AML-193 (cell line): ENCODE data around the gene PPP1R7.
"Not testable (repeated sequence)": the region's sequence is repeated elsewhere in the genome, so short reads cannot be mapped to it uniquely, and the experiment has no call there.

Experiments used
- DNase-seq, 2 experiments: peaks; one replicate each; lab custom pipeline; 2025; lab: John Stamatoyannopoulos, UW

The PPP1R7 gene

GRCh38 chr2:241197246-241197645 is 47.0 kb downstream of the PPP1R7 start:
- DNase-seq: not testable (repeated sequence)

GRCh38 chr2:241197947-241198346 is 47.7 kb downstream of the PPP1R7 start:
- no peak for DNase-seq

GRCh38 chr2:241198381-241199279 is 48.4 kb downstream of the PPP1R7 start:
- DNase-seq: no peak

GRCh38 chr2:241199286-241199685 is 49.0 kb downstream of the PPP1R7 start:
- DNase-seq: no peak

- no peak for DNase-seq
Measured at GRCh38 chr2:241199897-241200821, 49.9 kb downstream of the PPP1R7 start.

DNA sequence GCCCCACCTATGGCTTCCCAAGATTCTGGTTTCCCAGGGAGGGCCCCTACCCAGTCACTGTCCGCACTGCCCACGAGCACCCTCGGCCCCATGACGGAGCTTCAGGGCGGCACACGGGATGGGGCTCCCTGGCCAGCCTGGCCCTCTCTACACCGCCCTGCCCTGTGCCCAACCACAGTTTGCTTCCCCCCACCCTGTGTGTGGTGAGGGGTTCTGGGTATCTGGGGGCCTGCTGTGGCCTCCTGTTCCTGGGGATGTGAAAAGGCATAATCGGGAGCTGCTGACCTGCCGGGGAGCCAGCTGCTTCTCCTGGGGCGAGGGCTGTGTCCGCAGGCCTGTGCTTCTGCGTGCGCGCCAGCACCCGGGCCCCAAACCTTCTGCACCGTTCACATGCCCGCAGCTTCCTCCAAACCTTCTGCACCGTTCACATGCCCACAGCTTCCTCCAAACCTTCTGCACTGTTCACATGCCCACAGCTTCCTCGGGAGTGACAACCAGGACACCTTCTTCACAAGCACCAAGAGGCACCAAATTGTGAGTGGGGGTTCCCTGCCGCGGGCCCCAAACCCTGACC is 50.6 kb downstream of the PPP1R7 start:
- DNase-seq: peak; percentile 67 to 68

DNA sequence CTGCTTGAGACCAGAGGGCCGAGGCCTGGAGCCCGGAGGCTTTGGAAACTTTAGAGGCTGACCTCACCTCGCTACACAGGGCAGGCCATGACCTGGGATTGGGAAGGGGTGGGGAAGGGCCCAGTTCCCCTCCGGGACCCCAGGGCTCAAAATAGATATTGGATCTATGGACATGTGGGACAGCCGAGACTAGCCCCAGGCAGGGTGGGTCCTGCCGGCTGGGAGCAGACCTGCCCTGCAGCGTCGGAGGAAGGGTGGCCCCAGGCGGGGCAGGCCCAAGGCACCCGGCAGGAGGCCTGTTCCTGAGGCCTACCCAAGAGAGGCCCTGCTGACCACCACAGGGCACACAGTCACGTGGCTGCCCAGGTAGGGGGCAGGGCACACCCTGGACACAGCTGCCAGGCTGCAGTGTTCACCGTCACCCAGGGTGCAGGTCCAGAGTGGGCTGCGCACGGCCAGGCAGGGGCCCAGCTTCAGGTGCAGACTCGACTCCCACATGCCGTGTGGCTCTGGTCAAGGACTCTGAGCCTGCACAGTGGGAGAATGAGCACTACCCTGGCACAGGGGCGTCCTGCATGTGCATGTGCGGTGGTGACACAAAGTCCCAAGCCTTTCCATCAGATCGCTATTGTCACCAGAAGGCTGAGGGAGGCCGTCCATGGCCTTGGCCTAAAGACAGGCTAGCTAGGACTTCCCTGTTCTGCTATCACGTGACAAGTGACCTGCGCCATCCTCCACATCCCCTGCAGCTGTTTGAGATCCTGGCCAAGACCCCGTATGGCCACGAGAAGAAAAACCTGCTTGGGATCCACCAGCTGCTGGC is 51.4 kb downstream of the PPP1R7 start:
- no peak for DNase-seq

GRCh38 chr2:241202268-241202585 is 52.0 kb downstream of the PPP1R7 start:
- no peak for DNase-seq

DNA sequence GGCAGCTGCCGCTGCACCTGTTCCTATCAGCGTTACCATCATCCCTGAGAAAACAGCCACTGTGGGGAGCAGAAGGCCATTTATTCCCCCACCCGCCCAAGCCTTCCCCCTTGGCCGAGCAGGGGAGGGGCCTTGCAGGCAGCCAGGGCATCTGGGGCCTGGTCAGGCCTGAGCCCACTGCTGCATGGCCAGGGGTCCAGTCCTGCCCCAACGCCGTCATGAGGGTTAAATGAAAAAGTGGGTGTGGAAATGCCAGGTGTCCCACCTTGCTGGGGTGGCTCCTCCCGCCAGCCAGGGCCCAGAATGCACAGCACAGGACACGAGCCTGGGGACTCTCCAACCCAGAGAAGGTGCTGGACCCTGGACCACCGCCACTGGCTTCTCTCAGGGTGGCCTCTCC is 52.4 kb downstream of the PPP1R7 start:
- no peak for DNase-seq

- DNase-seq: no peak
Measured at GRCh38 chr2:241203218-241204009, 53.1 kb downstream of the PPP1R7 start.

GRCh38 chr2:241204010-241204384 is 53.7 kb downstream of the PPP1R7 start:
- DNase-seq: no peak

DNA sequence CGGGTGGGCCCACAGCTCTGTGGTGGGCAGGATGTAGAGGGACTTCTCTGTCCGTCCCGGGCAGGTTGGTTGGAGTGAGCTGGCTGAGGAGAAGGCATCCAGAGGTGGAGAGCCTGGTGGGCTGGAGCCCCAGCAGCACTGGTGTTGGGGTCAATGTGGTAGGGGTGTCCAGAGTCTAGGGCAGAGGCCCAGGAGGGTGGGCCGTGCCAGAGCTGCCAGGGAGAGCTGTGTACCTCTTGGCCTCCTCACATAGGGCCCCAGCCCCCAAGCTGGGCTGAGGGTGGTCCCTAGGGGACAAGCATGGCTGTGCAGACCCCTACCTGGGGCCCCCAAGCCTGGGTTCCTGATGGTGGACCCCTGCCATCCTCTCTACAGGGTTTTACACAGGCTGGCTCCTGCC is 54.2 kb downstream of the PPP1R7 start:
- DNase-seq: no peak

DNA sequence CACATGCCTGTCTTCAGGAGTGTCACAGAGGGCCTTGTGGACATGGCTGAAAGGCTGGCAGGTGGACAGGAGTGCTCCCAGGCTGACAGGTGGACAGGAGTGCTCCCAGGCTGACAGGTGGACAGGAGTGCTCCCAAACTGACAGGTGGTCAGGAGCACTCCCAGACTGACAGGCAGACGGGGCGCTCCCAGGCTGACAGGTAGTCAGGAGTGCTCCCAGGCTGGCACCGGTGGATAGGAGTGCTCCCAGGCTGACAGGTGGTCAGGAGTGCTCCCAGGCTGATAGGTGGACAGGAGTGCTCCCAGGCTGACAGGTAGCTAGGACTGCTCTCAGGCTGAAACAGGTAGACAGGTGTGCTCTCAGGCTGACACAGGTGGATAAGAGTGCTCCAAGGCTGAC is 54.8 kb downstream of the PPP1R7 start:
- DNase-seq: no peak

DNA sequence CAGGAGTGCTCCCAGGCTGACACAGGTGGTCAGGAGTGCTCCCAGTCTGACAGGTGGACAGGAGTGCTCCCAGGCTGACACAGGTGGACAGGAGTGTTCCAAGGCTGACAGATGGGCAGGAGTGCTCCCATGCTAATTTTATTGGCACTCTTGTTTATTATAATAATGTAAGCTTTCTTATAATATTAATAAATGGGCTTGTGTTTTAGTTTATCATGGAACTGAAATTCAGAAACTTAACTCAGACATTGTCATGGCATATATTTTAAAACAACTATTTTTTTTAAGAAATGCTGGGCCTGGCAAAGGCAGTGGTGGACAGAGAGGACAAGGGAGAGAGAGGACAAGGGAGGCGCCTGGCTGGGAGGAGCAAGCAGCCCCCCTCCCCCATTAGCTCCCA is 56.9 kb downstream of the PPP1R7 start:
- DNase-seq: no peak

DNA sequence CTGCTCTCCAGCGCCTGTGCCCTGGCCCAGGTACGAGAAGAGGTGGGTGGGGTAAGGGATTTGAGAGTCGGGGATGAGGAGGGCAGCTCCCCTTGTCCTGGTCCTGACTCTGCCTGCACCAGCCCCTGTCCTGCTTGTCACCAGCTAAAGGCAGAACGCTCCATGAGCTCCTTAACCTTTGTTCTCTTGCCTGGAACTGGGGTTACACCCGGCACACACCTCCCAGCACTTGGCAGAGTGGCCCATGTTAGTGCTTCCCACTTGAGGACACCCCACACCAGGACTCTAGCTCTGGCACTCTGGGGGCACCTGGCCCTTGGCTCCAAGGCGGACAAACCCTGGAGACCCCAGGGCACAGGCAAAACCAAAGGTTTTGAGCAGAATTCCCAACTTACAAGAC is 57.4 kb downstream of the PPP1R7 start:
- no peak for DNase-seq

DNA sequence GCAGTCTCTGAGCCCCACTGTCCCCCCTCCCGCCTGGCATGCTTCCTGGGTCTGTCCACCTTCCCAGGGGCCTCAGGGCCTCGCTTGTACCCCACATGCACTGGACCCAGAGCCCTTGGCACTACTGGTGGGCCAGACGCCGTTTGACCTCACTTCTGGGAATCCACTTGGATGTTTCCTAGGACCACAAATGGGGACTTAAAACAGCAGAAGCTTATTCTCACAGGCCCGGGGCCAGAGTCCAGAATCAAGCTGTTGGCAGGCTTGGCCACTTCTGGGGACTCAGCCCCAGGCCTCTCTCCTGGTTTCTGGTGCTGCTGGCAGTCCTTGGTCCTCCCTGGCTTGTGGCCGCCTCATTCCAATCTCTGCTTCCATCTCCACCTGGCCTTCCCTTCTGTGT is 57.8 kb downstream of the PPP1R7 start:
- no peak for DNase-seq

DNA sequence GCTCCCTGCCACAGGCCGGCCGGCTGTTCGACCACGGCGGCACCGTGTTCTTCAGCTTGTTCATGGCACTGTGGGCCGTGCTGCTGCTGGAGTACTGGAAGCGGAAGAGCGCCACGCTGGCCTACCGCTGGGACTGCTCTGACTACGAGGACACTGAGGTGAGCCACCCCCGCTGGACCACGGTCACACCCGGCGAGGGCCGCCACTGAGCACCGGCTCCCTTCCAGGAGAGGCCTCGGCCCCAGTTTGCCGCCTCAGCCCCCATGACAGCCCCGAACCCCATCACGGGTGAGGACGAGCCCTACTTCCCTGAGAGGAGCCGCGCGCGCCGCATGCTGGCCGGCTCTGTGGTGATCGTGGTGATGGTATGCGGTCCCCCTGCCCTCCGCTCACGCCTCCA is 59.0 kb downstream of the PPP1R7 start:
- DNase-seq: no peak

GRCh38 chr2:241211276-241211675 is 61.0 kb downstream of the PPP1R7 start:
- DNase-seq: no peak

GRCh38 chr2:241213041-241213440 is 62.8 kb downstream of the PPP1R7 start:
- DNase-seq: no peak

DNA sequence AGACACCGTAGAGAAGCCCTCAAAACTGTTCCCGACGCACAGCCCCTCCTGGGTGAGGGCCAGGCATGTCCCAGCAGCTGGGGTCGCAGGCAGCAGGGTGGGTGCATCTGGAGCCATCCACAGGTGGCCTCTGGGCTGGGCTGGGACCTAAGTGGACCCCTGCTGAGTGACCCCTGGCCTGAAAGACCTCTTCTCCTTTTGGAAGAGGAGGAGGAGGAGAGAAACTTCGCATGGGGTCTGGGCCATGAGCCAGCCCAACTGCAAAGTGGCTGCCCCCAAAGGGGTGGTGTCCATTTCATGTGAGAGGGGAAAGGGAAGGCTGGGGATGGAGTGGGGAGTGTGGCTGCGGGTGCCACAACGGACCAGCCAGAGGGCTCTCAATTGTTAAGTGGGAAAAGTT is 63.3 kb downstream of the PPP1R7 start:
- DNase-seq: no peak

- DNase-seq: no peak
Measured at GRCh38 chr2:241214209-241214608, 63.9 kb downstream of the PPP1R7 start.
